ENCODE results near the gene FHIP2A. TPM values are rescaled to one million over a fixed set of nuclear protein-coding genes. Genes with fewer than 3 reads are reported as not detected.

The FHIP2A gene
- total and polyA plus RNA-seq, 9 donors = 11.9 to 40.3 (median 31.6) TPM

DNA sequence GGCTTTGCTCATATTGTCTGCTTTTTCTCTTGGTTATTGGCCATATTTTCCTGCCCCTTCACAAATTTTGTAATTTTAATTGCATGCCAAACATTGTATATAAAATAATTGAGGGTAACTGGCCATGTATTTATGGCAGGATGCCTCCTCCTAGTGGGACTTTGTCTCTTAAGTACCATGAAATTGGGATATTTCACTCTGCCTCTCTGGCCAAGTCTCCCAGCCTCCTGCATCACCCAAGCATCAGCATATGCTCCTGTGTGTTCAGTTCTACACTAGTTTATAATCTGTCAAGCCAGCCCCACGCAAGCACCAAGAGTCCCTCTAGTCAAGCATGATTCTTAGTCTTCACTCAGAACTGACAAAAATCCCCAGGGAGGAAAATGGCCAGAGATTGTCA, 44.2 kb upstream of the FHIP2A start:
- TF ChIP-seq EP300 (IDR thresholded peaks at IDR 0.05) = no peak
- TF ChIP-seq POLR2A (IDR thresholded peaks at IDR 0.05) = no peak
- TF ChIP-seq, protein P1, sequence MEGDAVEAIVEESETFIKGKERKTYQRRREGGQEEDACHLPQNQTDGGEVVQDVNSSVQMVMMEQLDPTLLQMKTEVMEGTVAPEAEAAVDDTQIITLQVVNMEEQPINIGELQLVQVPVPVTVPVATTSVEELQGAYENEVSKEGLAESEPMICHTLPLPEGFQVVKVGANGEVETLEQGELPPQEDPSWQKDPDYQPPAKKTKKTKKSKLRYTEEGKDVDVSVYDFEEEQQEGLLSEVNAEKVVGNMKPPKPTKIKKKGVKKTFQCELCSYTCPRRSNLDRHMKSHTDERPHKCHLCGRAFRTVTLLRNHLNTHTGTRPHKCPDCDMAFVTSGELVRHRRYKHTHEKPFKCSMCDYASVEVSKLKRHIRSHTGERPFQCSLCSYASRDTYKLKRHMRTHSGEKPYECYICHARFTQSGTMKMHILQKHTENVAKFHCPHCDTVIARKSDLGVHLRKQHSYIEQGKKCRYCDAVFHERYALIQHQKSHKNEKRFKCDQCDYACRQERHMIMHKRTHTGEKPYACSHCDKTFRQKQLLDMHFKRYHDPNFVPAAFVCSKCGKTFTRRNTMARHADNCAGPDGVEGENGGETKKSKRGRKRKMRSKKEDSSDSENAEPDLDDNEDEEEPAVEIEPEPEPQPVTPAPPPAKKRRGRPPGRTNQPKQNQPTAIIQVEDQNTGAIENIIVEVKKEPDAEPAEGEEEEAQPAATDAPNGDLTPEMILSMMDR (IDR thresholded peaks at IDR 0.05) = no peak
- Histone ChIP-seq H3K27me3 (no peaks in the 10 kb centered on the region), H3K4me3 (no peak overlapping the region), H3K27ac (no peak overlapping the region), H3K4me1 (ENCODE audit: insufficient read depth) (peaks cover 3% of the 10 kb centered on the region), H3K9me3 (no peaks in the 10 kb centered on the region), H3K36me3 (no peaks in the 10 kb centered on the region)
- WGBS, 3 donors = 88 to 93% (median 89%) methylated on average over 1 of the region's 1 CpG
- intact Hi-C loops (cut with DNase I) = no loop called here
- no peak for DNase-seq

DNA sequence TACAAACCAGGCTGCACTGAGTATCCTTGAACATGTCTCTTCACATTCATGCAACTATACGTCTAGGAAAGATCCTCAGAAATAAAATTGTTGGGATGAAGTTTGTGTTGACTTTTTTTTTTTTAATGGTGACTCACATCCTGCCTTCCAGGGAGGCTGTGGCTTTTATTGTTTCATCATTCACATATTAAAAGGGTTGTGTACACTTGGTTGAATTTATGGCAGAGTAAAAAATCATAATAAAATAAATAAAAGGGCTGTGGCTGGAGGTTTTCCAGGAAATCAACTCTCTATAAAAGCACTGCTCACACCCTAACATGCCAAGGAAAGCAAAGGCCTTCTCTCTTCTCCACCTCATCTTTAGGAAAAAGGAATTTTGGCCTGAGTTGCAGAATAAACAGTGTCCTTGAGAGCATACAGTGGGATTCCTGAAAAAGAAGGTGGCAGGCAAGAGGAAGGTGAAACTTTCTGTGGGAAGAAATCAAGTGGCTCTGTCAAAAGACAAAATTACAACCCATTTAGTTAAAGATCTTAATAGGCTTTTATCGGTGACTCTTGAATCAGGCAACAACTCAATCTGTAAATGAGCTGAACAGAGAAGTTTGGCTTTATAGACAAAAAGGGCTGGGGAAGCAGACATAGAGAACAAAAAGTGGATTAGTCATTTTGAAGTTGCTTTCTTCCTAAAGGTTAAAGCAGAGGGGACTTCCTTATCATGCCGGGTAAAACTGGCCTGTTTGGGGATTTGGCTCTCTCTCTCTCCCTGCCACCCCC, 41.6 kb upstream of the FHIP2A start:
- 24 to 29% (median 28%) methylated on average over 3 of the region's 3 CpGs for WGBS, 3 donors
- Histone ChIP-seq H3K9me3 (no peaks in the 10 kb centered on the region), H3K4me3 (no peak overlapping the region), H3K36me3 (no peaks in the 10 kb centered on the region), H3K4me1 (ENCODE audit: insufficient read depth) (peaks cover 3% of the 10 kb centered on the region), H3K27me3 (no peaks in the 10 kb centered on the region), H3K27ac (peak overlapping the region in 1 of 2 donors; percentile 13)
- DNase-seq = no peak
- TF ChIP-seq EP300 (IDR thresholded peaks at IDR 0.05) = no peak
- TF ChIP-seq, protein P1 (IDR thresholded peaks at IDR 0.05) = no peak
- TF ChIP-seq POLR2A (IDR thresholded peaks at IDR 0.05) = no peak
- intact Hi-C loops (cut with DNase I) = loop anchor here (5.0 to 10.0 kb wide), 3 partner anchors 225 to 305 kb away; no protein-coding TSS in a partner anchor

DNA sequence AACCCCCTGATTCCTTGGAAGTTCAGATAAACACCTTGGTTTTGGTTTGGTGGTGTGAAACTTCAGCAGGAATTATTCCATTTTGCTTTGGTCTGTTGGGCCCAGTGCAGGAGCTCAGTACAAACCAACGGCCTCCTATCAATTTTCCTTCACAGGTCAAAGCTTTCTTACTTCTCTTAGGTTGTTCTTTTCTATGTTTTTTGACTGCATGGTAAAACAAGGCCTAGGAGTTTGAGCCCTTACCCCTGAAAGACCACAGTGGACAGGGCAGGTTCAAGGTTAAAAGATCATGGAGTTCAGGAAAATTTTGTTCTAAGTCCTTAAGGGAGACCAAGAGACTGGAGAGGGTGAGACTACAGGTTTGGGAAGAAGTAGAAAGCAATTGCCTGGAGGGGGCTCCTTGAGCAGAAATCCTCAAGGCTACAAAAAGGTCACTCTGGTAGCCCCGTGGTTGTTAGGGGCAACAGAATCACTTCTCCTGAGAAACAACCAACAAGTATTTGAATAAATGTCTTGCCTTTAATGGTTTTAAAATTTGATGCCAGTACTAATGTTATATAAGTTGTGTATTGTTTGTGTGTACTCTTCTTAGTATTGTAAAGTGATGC, 40.9 kb upstream of the FHIP2A start:
- H3K27me3 ChIP-seq = no peaks in the 10 kb centered on the region
- H3K9me3 ChIP-seq = no peaks in the 10 kb centered on the region
- intact Hi-C loops (cut with DNase I) = loop anchor here (5.0 to 10.0 kb wide), 3 partner anchors 226 to 306 kb away; no protein-coding TSS in a partner anchor
- H3K36me3 ChIP-seq = no peaks in the 10 kb centered on the region
- DNase-seq = no peak
- H3K4me3 ChIP-seq = no peak overlapping the region
- peaks cover 3% of the 10 kb centered on the region for H3K4me1 ChIP-seq (ENCODE audit: insufficient read depth)
- 45 to 69% (median 60%) methylated on average over 2 of the region's 2 CpGs for WGBS, 3 donors
- TF ChIP-seq POLR2A (IDR thresholded peaks at IDR 0.05) = no peak
- no peak for TF ChIP-seq EP300 (IDR thresholded peaks at IDR 0.05)
- TF ChIP-seq, protein P1 (IDR thresholded peaks at IDR 0.05) = no peak
- peak overlapping the region in 1 of 2 donors; percentile 13 for H3K27ac ChIP-seq

DNA sequence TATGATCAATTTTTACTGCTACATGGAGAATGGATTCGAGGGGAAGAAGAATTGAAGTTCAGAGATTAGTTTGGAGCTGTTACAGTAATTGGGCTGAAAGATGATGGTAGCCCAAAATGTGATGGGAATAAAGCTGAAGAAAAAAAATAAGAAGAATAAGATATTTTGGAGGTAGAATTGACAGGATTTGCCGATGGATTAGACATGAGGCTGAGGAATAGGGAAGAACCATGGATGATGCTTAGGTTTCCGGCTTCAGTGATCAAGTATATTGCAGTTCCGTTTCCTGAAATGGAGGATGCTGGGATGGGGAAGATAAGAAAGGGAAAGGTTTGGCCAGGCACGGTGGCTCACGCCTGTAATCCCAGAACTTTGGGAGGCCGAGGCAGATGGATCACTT, 38.9 kb upstream of the FHIP2A start:
- no peaks in the 10 kb centered on the region for H3K9me3 ChIP-seq
- H3K27ac ChIP-seq = no peak overlapping the region
- H3K36me3 ChIP-seq = no peaks in the 10 kb centered on the region
- intact Hi-C loops (cut with DNase I) = loop anchor here (5.0 to 10.0 kb wide), 3 partner anchors 228 to 308 kb away; no protein-coding TSS in a partner anchor
- TF ChIP-seq, protein P1 (IDR thresholded peaks at IDR 0.05) = no peak
- TF ChIP-seq POLR2A (IDR thresholded peaks at IDR 0.05) (no peak), EP300 (IDR thresholded peaks at IDR 0.05) (no peak)
- peaks cover 3% of the 10 kb centered on the region for H3K4me1 ChIP-seq (ENCODE audit: insufficient read depth)
- H3K4me3 ChIP-seq = no peak overlapping the region
- no peaks in the 10 kb centered on the region for H3K27me3 ChIP-seq
- WGBS, 3 donors = 95 to 97% (median 97%) methylated on average over 7 of the region's 7 CpGs
- DNase-seq = no peak
